ENCODE measurements around the gene METTL22.

The METTL22 gene

DNA sequence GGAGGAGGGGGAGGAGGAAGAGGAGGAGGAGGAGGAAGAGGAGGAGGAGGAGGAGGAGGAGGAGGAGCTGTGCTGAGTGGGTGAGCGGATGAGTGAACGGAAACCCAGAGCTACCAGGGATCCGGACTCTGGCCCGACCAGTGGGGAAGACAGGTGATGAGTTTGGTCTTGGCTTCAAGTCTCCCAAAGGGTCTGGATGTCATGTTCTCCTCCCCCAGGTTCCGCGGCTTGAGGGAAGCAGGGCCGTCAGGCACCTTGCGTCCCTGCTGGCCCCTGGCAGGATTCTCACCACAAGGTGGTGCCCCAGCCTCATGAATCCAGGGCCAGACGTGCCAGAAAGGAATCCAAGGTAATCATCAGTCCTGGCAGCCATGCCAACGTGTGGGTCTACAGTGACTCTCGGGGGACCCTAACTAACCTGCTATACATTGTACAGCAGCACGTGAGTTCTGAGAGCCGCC is 39.4 kb downstream of the METTL22 start:
- peak; percentile 22 for DNase-seq (ENCODE audit: extremely low read depth, low read depth)
- H3K4me3 ChIP-seq (replicated peaks; ENCODE audit: low read depth, low read length), result no peak overlapping the region
- TF ChIP-seq, protein P1, sequence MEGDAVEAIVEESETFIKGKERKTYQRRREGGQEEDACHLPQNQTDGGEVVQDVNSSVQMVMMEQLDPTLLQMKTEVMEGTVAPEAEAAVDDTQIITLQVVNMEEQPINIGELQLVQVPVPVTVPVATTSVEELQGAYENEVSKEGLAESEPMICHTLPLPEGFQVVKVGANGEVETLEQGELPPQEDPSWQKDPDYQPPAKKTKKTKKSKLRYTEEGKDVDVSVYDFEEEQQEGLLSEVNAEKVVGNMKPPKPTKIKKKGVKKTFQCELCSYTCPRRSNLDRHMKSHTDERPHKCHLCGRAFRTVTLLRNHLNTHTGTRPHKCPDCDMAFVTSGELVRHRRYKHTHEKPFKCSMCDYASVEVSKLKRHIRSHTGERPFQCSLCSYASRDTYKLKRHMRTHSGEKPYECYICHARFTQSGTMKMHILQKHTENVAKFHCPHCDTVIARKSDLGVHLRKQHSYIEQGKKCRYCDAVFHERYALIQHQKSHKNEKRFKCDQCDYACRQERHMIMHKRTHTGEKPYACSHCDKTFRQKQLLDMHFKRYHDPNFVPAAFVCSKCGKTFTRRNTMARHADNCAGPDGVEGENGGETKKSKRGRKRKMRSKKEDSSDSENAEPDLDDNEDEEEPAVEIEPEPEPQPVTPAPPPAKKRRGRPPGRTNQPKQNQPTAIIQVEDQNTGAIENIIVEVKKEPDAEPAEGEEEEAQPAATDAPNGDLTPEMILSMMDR (IDR thresholded peaks at IDR 0.05; ENCODE audit: low read depth, low read length, missing control alignments), result peak; percentile 78

DNA sequence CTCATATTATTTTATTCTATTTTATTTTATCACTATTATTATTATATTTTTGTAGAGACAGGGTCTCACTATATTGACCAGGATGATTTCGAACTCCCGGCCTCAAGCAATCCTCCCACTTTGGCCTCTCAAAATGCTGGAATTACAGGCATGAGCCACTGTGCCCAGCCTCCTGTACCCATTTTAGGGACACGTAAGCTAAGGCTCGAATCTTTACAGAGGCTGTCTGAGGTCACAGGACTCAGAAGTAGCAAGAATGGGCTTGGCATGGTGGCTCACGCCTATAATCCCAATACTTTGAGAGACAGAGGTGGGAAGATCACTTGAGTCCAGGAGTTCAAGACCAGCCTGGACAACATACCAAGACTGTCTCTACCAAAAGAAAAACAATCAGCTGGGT is 40.2 kb downstream of the METTL22 start:
- TF ChIP-seq, protein P1 (IDR thresholded peaks at IDR 0.05; ENCODE audit: low read depth, low read length, missing control alignments), result no peak
- no peak for DNase-seq (ENCODE audit: extremely low read depth, low read depth)
- no peak overlapping the region for H3K4me3 ChIP-seq (replicated peaks; ENCODE audit: low read depth, low read length)

DNA sequence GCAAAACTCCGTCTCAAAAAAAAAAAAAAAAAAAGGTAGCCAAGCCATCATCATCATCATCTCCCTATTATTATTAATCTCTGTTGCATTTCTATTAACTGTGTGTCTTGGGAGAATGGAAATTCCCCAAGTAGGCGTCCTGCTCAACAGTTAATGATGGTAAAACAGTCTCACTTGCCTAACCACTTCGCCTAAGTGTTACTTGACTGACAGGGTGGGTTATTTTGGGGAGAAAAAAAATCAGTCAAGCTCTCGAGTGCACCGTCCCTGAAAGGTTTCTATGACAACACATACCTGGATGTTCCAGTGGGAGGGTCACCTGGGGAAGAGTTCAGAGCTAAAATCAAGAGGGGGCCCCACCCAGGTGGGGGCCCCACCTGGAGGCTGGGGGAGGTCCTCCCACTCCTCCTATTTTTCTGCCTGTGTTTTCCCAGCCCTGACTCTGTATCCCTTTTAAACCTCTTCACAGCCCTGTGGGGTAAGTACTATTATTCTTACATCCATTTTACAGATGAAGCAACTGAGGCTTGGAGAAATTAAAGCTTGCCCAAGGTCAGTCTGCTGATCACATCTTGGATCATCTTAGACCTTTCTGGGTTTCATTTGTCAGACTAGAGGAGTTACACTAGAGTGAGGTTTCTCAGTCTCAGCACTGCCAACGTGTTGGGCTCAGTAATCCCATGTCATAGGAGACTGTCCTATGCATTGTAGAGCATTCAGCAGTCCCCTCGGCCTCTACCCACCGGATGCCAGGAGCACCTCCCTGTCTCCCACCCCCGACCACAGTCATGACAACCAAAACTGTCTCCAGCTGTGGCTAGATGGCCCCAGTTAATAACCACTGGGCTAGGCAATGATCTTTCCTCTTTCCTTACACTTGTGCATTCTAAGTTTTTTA is 41.9 kb downstream of the METTL22 start:
- no peak overlapping the region for H3K4me3 ChIP-seq (replicated peaks; ENCODE audit: low read depth, low read length)
- no peak for DNase-seq (ENCODE audit: extremely low read depth, low read depth)
- TF ChIP-seq, protein P1 (IDR thresholded peaks at IDR 0.05; ENCODE audit: low read depth, low read length, missing control alignments), result no peak

DNA sequence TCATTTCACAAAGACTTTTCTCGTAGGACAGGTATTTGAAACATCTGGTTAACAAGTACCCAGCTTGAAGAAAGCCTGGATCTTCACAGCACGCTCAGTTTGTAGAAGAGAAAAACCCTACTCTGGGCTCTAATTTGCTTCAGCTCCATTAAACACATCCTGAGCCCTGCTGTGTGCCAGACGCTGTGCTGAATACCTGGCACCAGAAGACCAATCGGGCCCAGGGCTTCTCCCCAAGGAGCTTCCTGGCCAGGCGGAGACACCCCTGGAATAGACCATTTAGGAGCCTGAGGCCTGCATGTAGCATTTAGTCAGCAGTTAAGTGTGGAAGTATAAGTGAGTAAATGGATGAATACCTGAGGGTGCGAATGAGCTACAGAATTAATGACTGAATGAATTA is 44.0 kb downstream of the METTL22 start:
- H3K4me3 ChIP-seq (replicated peaks; ENCODE audit: low read depth, low read length), result no peak overlapping the region
- no peak for DNase-seq (ENCODE audit: extremely low read depth, low read depth)
- TF ChIP-seq, protein P1 (IDR thresholded peaks at IDR 0.05; ENCODE audit: low read depth, low read length, missing control alignments), result no peak

DNA sequence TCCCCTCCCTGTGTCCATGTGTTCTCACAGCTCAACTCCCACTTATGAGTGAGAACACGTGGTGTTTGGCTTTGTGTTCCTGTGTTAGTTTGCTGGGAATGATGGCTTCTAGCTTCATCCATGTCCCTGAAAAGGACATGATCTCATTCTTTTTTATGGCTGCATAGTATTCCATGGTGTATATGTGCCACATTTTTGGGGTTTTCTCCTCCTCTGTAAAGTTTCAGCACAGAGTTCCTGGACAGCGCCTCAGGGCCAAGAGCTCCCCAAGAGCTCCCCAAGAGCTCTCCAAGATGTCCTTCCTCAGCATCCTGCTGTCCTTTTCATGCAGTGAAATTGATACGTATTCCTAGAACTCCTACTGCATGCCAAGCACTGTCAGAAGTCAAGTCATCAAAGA is 46.0 kb downstream of the METTL22 start:
- no peak for DNase-seq (ENCODE audit: extremely low read depth, low read depth)
- TF ChIP-seq, protein P1 (IDR thresholded peaks at IDR 0.05; ENCODE audit: low read depth, low read length, missing control alignments), result no peak
- H3K4me3 ChIP-seq (replicated peaks; ENCODE audit: low read depth, low read length), result no peak overlapping the region

DNA sequence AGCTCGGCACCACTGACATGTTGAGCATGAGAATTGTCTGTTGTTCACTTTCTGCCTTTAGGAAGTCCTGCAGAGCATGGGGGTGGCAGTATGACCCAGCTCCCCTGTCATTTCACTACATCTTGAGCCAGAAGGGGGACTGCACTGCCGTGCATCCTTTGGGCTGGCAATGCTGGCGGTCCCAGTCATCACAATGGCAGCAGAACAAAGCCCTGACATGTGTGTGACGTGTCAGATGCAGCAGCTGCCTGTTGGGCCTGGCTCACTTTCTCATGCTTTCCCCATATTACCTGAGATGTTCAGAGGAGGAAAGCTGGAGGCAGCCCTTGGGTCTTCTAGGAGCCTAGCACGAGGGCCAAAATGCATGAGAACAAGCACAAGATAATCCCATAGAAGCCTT is 46.6 kb downstream of the METTL22 start:
- H3K4me3 ChIP-seq (replicated peaks; ENCODE audit: low read depth, low read length), result no peak overlapping the region
- no peak for DNase-seq (ENCODE audit: extremely low read depth, low read depth)
- TF ChIP-seq, protein P1 (IDR thresholded peaks at IDR 0.05; ENCODE audit: low read depth, low read length, missing control alignments), result no peak

All from HFF-Myc (cell line).